ENCODE results near the gene CCDC102B. TPM values are rescaled to one million over a fixed set of nuclear protein-coding genes. Genes with fewer than 3 reads are reported as not detected.
A peak's percentile ranks its signal among the peaks of the same experiment; 100 is the strongest.

The CCDC102B gene
- total RNA-seq, 1 experiment from 2014 or later, result not detected

GRCh38 chr18:69022426-69022825 lies 224.5 kb downstream of the CCDC102B start:
- no peak for DNase-seq (ENCODE audit: low spot score)
- in situ Hi-C loops (cut with HindIII; ENCODE audit: low sequenced_read_pairs), result no loop called here

GRCh38 chr18:69031571-69031970 lies 233.7 kb downstream of the CCDC102B start:
- in situ Hi-C loops (cut with HindIII; ENCODE audit: low sequenced_read_pairs), result no loop called here
- DNase-seq (ENCODE audit: low spot score), result peak; percentile 90

GRCh38 chr18:69032009-69032408 lies 234.1 kb downstream of the CCDC102B start:
- in situ Hi-C loops (cut with HindIII; ENCODE audit: low sequenced_read_pairs), result no loop called here

GRCh38 chr18:69035756-69036155 lies 237.9 kb downstream of the CCDC102B start:
- DNase-seq (ENCODE audit: low spot score), result peak; percentile 57
- in situ Hi-C loops (cut with HindIII; ENCODE audit: low sequenced_read_pairs), result no loop called here

More at GRCh38 chr18:69032009-69032408, 234.1 kb downstream of the CCDC102B start:
- DNase-seq (ENCODE audit: low spot score), result peak; percentile 87

GRCh38 chr18:69044215-69044614 lies 246.3 kb downstream of the CCDC102B start:
- no peak for DNase-seq (ENCODE audit: low spot score)
- in situ Hi-C loops (cut with HindIII; ENCODE audit: low sequenced_read_pairs), result no loop called here

- in situ Hi-C loops (cut with HindIII; ENCODE audit: low sequenced_read_pairs), result no loop called here
- DNase-seq (ENCODE audit: low spot score), result no peak
Observed at GRCh38 chr18:69064063-69064462, 266.2 kb downstream of the CCDC102B start.

GRCh38 chr18:69067048-69067447 lies 269.2 kb downstream of the CCDC102B start:
- in situ Hi-C loops (cut with HindIII; ENCODE audit: low sequenced_read_pairs), result no loop called here

GRCh38 chr18:69071680-69072079 lies 273.8 kb downstream of the CCDC102B start:
- in situ Hi-C loops (cut with HindIII; ENCODE audit: low sequenced_read_pairs), result no loop called here
- DNase-seq (ENCODE audit: low spot score), result no peak

More at GRCh38 chr18:69067048-69067447, 269.2 kb downstream of the CCDC102B start:
- DNase-seq (ENCODE audit: low spot score), result no peak

GRCh38 chr18:69081846-69082245 lies 284.0 kb downstream of the CCDC102B start:
- in situ Hi-C loops (cut with HindIII; ENCODE audit: low sequenced_read_pairs), result no loop called here
- DNase-seq (ENCODE audit: low spot score), result no peak

- no peak for DNase-seq (ENCODE audit: low spot score)
- in situ Hi-C loops (cut with HindIII; ENCODE audit: low sequenced_read_pairs), result no loop called here
Observed at GRCh38 chr18:69082499-69082898, 284.6 kb downstream of the CCDC102B start.

- in situ Hi-C loops (cut with HindIII; ENCODE audit: low sequenced_read_pairs), result no loop called here
- DNase-seq (ENCODE audit: low spot score), result no peak
Observed at GRCh38 chr18:69085951-69086350, 288.1 kb downstream of the CCDC102B start.

GRCh38 chr18:69088973-69089372 lies 291.1 kb downstream of the CCDC102B start:
- in situ Hi-C loops (cut with HindIII; ENCODE audit: low sequenced_read_pairs), result no loop called here
- DNase-seq (ENCODE audit: low spot score), result no peak

- in situ Hi-C loops (cut with HindIII; ENCODE audit: low sequenced_read_pairs), result no loop called here
- no peak for DNase-seq (ENCODE audit: low spot score)
Observed at GRCh38 chr18:69097349-69097748, 299.5 kb downstream of the CCDC102B start.

- no peak for DNase-seq (ENCODE audit: low spot score)
- in situ Hi-C loops (cut with HindIII; ENCODE audit: low sequenced_read_pairs), result no loop called here
Observed at GRCh38 chr18:69102959-69103358, 305.1 kb downstream of the CCDC102B start.

Other genes starting within 250 kb of the CCDC102B start
- 32.2 and 80.9 TPM in 2 replicates for gene TMX3, start 83.0 kb upstream of the CCDC102B start, total RNA-seq (2014; rRNA removed; shearing (Covaris generic))